ENCODE measurements around the gene EYA3.

Gene EYA3

DNA sequence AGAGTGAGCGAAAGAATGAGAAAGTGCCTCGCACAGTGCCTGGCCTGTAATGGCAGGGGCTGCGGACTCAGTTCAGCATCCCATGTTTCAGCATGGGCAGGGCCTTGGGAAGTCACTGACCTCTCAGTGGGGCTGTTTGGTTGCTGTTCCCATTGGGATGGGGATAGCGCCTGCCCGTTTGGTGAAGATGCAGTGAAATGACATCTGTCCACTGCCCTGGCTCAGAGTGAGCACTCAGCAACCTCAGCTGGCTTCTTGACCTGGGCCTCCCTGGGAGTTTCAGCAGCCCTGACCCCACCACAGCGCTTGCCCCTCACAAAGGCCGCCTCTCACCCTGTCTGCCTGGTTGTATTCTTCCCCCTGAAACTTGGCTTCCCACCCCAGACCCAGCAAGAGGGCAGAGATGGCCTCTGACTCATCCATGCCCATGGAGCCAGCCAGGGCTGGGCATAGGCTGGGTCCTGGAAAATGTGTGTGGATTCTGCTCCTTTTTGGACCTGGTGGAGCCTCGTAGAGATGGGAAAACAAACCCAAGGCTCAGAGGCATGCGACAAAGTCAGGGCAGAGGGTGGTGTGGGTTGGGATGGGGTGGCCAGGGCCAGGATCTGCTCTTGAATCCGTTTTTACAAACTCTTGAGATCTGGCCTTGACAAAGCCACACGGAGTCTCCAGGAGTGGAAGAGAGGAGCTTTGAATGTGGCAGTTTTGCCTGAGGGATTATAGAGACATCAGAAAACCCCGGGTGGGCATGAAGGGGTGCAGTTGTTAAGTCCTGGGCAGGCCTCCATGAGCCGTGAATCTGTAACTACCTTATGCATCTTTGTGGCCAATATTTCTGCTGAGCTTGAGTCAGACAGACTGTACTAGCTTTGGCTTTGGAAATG lies 127.4 kb downstream of the EYA3 start:
- TF ChIP-seq CTCF (IDR thresholded peaks at IDR 0.05), result no peak

- peak; percentile 64 for TF ChIP-seq CTCF (IDR thresholded peaks at IDR 0.05)
Observed at GRCh38 chr1:27959792-27960603, 128.4 kb downstream of the EYA3 start, which contains the start of gene XKR8. Gene XKR8 (plus strand): TSS chr1:27959973. CDS start chr1:27960070, 97 bp downstream.

GRCh38 chr1:27958513-27958912 lies 129.9 kb downstream of the EYA3 start:
- no peak for TF ChIP-seq CTCF (IDR thresholded peaks at IDR 0.05)

GRCh38 chr1:27957655-27958054 lies 130.8 kb downstream of the EYA3 start:
- no peak for TF ChIP-seq CTCF (IDR thresholded peaks at IDR 0.05)

DNA sequence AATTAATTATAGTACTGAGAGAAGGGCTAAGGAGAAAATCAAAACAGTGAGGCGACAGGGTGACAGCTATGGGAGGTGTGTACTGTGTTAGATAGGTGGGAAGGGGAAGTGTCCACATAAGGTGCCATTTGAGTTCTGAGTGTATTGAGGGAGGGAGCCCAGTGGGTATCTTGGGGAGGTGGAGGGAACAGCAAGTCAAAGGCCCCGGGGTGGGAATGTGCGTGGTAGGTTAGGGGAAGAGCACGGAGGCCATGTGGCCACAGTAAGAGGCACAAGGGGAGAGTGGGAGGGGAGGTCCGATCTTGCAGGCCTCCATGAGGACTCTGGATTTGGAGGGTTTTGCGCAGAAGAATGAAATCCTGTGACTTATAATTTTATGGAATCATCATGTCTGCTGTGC lies 131.6 kb downstream of the EYA3 start:
- no peak for TF ChIP-seq CTCF (IDR thresholded peaks at IDR 0.05)

DNA sequence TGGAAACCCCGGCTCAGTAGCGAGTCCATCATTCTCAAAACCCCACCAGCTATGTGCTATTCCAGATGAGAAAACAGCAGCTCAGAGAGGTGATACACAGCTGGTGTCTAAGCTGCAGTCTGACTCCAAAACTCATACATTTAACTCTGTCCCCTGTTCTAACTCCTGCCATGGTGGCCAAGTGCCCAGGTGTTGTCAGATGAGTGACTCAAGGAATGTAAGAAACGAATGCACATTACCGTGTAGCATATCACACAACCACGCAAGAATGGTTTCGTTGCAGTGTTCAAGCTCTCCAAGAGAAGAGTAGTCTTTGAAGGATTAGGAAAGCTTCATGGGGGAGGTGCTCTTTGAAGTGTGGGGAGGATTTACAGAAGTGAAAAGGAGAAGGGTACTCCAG lies 133.3 kb downstream of the EYA3 start:
- no peak for TF ChIP-seq CTCF (IDR thresholded peaks at IDR 0.05)

DNA sequence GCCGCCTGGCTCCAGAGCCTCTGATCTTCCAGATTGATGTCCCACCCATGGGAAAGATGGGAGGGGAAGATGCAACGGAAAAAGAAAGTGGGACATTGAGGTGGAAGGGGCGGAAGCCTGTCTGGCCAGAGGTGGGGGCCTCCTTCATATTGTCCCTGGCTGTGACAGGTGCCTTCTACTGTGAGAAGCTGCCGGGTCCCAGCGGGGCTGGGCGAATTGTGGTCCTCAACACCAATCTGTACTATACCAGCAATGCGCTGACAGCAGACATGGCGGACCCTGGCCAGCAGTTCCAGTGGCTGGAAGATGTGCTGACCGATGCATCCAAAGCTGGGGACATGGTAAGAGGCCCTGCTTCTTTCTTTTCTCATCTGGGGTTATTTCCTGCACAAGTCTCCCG lies 134.2 kb downstream of the EYA3 start:
- TF ChIP-seq CTCF (IDR thresholded peaks at IDR 0.05), result no peak
